GM18870 (cell line): ENCODE data around the gene DNAJC15.

Experiments
- ATAC-seq: cut with Tn5 transposase; IDR thresholded peaks from one replicate; pipeline ENCODE4 v1.9.1; 2021; ENCODE audit warnings: moderate library complexity; ENCODE audit not compliant: unreplicated experiment

DNAJC15 gene

GRCh38 chr13:43023289-43023963 lies at the start of gene DNAJC15:
DNAJC15 (plus strand) TSS chr13:43023586; CDS start chr13:43023627, 41 bp downstream.
- ATAC-seq, result peak; percentile 58

- ATAC-seq, result no peak
Observed at GRCh38 chr13:42976066-42976465, 47.3 kb upstream of the DNAJC15 start.

GRCh38 chr13:42977219-42977659 lies 46.1 kb upstream of the DNAJC15 start:
- no peak for ATAC-seq

GRCh38 chr13:42981317-42981716 lies 42.1 kb upstream of the DNAJC15 start:
- ATAC-seq, result no peak

- no peak for ATAC-seq
Observed at GRCh38 chr13:42981853-42982252, 41.5 kb upstream of the DNAJC15 start.

GRCh38 chr13:42984026-42984425 lies 39.4 kb upstream of the DNAJC15 start:
- ATAC-seq, result no peak

- no peak for ATAC-seq
Observed at GRCh38 chr13:42984691-42985090, 38.7 kb upstream of the DNAJC15 start.

GRCh38 chr13:42985312-42986175 lies 37.8 kb upstream of the DNAJC15 start:
- no peak for ATAC-seq

- no peak for ATAC-seq
Observed at GRCh38 chr13:42986176-42986574, 37.2 kb upstream of the DNAJC15 start.

GRCh38 chr13:42990291-42991232 lies 32.8 kb upstream of the DNAJC15 start:
- no peak for ATAC-seq

GRCh38 chr13:42991233-42991897 lies 32.0 kb upstream of the DNAJC15 start:
- ATAC-seq, result peak; percentile 4

- peak; percentile 66 for ATAC-seq
Observed at GRCh38 chr13:42991898-42992763, 31.3 kb upstream of the DNAJC15 start, which contains the start of gene EPSTI1. EPSTI1 (minus strand) TSS chr13:42992241; CDS start chr13:42992165, 76 bp downstream.

- ATAC-seq, result peak; percentile 2
Observed at GRCh38 chr13:42992764-42993122, 30.6 kb upstream of the DNAJC15 start.

- no peak for ATAC-seq
Observed at GRCh38 chr13:42994878-42995277, 28.5 kb upstream of the DNAJC15 start.

- no peak for ATAC-seq
Observed at GRCh38 chr13:42996584-42996983, 26.8 kb upstream of the DNAJC15 start.

GRCh38 chr13:42997381-42997780 lies 26.0 kb upstream of the DNAJC15 start:
- peak; percentile 53 for ATAC-seq

- ATAC-seq, result no peak
Observed at GRCh38 chr13:42999491-42999890, 23.9 kb upstream of the DNAJC15 start.

GRCh38 chr13:43000676-43001075 lies 22.7 kb upstream of the DNAJC15 start:
- no peak for ATAC-seq

GRCh38 chr13:43002021-43002420 lies 21.4 kb upstream of the DNAJC15 start:
- ATAC-seq, result no peak
